ENCODE data around the gene ARSK.

ARSK gene

DNA sequence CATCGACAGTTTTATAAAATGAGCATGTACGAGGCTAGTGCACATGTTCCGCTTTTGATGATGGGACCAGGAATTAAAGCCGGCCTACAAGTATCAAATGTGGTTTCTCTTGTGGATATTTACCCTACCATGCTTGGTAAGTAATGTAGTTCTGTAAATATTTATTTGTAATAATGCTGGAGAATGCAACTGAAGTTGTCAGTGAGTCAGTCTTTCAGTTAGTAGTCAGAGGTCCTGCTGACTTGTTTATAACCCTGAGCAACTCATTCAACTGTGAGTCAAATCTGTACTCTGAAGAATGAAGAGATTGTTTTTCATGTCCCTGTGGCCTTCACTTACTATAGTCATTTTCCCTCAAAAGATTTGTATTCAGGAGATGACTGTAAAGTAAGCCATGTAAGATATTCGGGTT, 36.6 kb downstream of the ARSK start:
- H3K4me3 Mint-ChIP-seq, result no peak overlapping the region
- no peaks in the 10 kb centered on the region for H3K4me1 Mint-ChIP-seq
- H3K27me3 Mint-ChIP-seq (ENCODE audit: low read depth), result no peaks in the 10 kb centered on the region

DNA sequence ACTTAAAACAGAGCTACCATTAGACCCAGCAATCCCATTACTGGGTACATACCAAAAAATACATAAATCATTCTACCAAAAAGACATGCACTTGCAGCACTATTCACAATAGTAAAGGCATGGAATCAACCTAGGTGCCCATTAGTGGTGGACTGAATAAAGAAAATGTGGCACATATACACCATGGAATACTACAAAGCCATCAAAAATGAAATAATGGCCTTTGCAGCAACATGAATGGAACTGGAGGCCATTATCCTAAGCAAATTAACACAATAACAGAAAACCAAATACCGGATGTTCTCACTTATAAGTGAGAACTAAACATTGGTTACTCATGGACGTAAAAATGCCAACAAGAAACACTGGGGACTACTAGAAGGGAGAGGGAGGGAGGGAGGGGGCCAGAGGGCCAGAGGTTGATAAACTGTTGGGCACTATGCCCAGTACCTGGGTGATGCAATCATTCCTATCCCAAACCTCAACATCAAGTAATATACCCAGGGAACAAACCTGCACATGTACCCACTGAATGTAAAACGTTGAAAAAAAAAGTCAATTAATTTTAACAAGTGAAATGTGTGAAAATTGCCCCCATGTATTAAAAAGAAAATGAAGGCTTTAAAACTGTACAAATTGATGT, 40.5 kb downstream of the ARSK start:
- Mint-ChIP-seq H3K4me3 (no peak overlapping the region), H3K27me3 (ENCODE audit: low read depth) (no peaks in the 10 kb centered on the region), H3K36me3 (ENCODE audit: low read depth) (peaks cover 14% of the 10 kb centered on the region), H3K27ac (no peak overlapping the region), H3K9me3 (no peaks in the 10 kb centered on the region), H3K4me1 (no peaks in the 10 kb centered on the region)
- TF ChIP-seq CTCF (IDR thresholded peaks at IDR 0.05; ENCODE audit: unreplicated experiment in 3 of 3), result no peak

More for the DNA sequence above, 36.6 kb downstream of the ARSK start:
- TF ChIP-seq CTCF (IDR thresholded peaks at IDR 0.05; ENCODE audit: unreplicated experiment in 3 of 3), result no peak
- Mint-ChIP-seq H3K36me3 (ENCODE audit: low read depth) (peaks cover 15% of the 10 kb centered on the region), H3K27ac (no peak overlapping the region), H3K9me3 (no peaks in the 10 kb centered on the region)

GRCh38 chr5:95599252-95599651, 44.4 kb downstream of the ARSK start:
- Mint-ChIP-seq H3K27me3 (ENCODE audit: low read depth) (no peaks in the 10 kb centered on the region), H3K9me3 (no peaks in the 10 kb centered on the region), H3K36me3 (ENCODE audit: low read depth) (peaks cover 23% of the 10 kb centered on the region), H3K4me1 (no peaks in the 10 kb centered on the region), H3K4me3 (no peak overlapping the region), H3K27ac (no peak overlapping the region)
- no peak for TF ChIP-seq CTCF (IDR thresholded peaks at IDR 0.05; ENCODE audit: unreplicated experiment in 3 of 3)

DNA sequence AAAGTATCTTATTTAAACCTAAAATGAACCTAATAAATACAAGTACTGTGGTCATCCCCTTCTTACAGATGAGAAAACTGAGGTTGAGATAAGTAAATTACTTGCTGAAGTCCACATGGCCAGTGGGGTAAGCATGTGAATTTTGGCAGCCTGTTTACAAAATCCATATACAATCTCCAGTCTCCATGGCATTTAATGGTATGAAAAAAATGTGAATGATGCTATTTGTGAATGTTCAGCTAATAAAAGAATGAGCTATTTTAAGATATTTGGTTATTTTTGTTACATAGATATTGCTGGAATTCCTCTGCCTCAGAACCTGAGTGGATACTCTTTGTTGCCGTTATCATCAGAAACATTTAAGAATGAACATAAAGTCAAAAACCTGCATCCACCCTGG, 45.7 kb downstream of the ARSK start:
- Mint-ChIP-seq H3K9me3 (no peaks in the 10 kb centered on the region), H3K4me3 (no peak overlapping the region), H3K36me3 (ENCODE audit: low read depth) (peaks cover 26% of the 10 kb centered on the region), H3K27ac (no peak overlapping the region), H3K4me1 (no peaks in the 10 kb centered on the region), H3K27me3 (ENCODE audit: low read depth) (no peaks in the 10 kb centered on the region)
- TF ChIP-seq CTCF (IDR thresholded peaks at IDR 0.05; ENCODE audit: unreplicated experiment in 3 of 3), result no peak

DNA sequence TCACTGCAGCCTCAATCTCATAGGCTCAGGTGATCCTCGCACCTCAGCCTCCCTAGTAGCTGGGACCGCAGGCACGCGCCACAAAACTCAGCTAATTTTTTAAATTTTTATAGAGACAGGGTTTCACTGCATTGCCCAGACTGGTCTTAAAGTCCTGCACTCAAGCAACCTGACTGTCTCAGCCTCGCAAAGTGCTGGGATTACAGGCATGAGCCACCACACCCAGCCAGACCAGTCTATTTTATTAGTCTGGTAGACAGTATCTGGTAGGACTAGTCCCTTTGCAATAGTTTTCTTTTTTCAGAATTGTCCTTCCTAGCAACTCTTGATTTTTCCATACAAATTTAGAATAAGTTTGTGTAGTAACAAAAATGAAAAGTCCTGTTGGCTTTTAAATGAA, 50.9 kb downstream of the ARSK start:
- Mint-ChIP-seq H3K4me1 (no peaks in the 10 kb centered on the region), H3K27me3 (ENCODE audit: low read depth) (no peaks in the 10 kb centered on the region), H3K9me3 (no peaks in the 10 kb centered on the region), H3K4me3 (no peak overlapping the region), H3K36me3 (ENCODE audit: low read depth) (peaks cover 16% of the 10 kb centered on the region), H3K27ac (no peak overlapping the region)
- TF ChIP-seq CTCF (IDR thresholded peaks at IDR 0.05; ENCODE audit: unreplicated experiment in 3 of 3), result no peak

DNA sequence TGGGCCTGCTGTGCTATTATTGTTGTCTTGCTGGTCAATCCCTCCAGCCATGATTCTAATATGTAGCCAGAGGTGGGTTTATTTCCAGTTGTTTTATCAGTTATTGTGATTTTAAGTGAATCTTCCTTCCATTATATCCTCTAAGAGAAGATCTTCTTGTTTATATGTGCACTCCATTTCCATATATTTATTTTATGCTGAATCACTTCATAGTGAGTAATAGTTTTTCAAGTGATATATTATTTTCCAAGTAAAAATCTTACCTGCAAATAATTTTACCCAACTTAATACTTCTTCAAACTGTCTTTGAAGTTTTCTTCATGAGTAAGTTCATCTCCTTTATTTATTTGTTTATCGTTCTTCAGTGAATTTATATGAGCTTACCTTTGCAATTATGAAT, 51.5 kb downstream of the ARSK start:
- H3K36me3 Mint-ChIP-seq (ENCODE audit: low read depth), result peaks cover 11% of the 10 kb centered on the region
- no peak overlapping the region for H3K4me3 Mint-ChIP-seq
- H3K9me3 Mint-ChIP-seq, result no peaks in the 10 kb centered on the region
- H3K4me1 Mint-ChIP-seq, result no peaks in the 10 kb centered on the region
- no peak overlapping the region for H3K27ac Mint-ChIP-seq
- no peaks in the 10 kb centered on the region for H3K27me3 Mint-ChIP-seq (ENCODE audit: low read depth)
- TF ChIP-seq CTCF (IDR thresholded peaks at IDR 0.05; ENCODE audit: unreplicated experiment in 3 of 3), result no peak

Data from nephron (organoid).